ENCODE results near the gene FBXW12.

DNA sequence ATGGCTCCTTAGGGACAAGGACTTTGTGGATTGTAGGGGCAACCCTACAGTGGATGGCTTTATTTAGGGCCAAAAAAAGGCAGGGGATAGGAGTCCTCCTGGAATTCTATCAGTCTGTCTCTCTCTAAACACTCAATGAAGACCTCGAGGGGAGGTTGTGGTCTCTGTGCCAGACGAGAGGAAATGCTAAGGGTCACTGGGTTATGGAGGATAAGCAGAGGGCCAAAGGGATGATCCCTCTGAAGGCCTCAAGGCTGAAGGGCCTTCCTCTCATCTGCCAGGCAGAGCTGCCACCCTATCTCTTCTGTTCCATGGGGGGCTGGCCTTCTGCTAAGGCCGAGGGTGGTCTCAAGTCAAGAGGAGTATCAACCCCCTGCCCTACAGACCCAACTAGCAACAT is 30.9 kb downstream of the FBXW12 start:
- TF ChIP-seq YY1 (IDR thresholded peaks at IDR 0.05; ENCODE audit: insufficient read depth, insufficient read length) = no peak
- TF ChIP-seq ZNF274 (IDR thresholded peaks at IDR 0.05; ENCODE audit: low read depth, low read length) = no peak
